RCC 7860 (cell line): Measurements from ENCODE around the gene WDR11.

ENCODE experiments used
- DNase-seq: peaks from one replicate; pipeline ENCODE4 v3.0.0-alpha.2; 2015; ENCODE audit warnings: low spot score
- FAIRE-seq: peaks from 2 replicates; lab custom pipeline; 2012; peaks lifted over from hg19 to GRCh38; lab: Jason Lieb, UNC

WDR11 gene, protein sequence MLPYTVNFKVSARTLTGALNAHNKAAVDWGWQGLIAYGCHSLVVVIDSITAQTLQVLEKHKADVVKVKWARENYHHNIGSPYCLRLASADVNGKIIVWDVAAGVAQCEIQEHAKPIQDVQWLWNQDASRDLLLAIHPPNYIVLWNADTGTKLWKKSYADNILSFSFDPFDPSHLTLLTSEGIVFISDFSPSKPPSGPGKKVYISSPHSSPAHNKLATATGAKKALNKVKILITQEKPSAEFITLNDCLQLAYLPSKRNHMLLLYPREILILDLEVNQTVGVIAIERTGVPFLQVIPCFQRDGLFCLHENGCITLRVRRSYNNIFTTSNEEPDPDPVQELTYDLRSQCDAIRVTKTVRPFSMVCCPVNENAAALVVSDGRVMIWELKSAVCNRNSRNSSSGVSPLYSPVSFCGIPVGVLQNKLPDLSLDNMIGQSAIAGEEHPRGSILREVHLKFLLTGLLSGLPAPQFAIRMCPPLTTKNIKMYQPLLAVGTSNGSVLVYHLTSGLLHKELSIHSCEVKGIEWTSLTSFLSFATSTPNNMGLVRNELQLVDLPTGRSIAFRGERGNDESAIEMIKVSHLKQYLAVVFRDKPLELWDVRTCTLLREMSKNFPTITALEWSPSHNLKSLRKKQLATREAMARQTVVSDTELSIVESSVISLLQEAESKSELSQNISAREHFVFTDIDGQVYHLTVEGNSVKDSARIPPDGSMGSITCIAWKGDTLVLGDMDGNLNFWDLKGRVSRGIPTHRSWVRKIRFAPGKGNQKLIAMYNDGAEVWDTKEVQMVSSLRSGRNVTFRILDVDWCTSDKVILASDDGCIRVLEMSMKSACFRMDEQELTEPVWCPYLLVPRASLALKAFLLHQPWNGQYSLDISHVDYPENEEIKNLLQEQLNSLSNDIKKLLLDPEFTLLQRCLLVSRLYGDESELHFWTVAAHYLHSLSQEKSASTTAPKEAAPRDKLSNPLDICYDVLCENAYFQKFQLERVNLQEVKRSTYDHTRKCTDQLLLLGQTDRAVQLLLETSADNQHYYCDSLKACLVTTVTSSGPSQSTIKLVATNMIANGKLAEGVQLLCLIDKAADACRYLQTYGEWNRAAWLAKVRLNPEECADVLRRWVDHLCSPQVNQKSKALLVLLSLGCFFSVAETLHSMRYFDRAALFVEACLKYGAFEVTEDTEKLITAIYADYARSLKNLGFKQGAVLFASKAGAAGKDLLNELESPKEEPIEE

GRCh38 chr10:120850911-120851865 is at the start of gene WDR11:
Gene WDR11 (plus strand): TSS chr10:120851362. CDS start chr10:120851421, 59 bp downstream.
- FAIRE-seq, result peak; percentile 16
- DNase-seq, result peak; percentile 82

GRCh38 chr10:120802935-120803334 is 48.2 kb upstream of the WDR11 start:
- no peak for DNase-seq
- FAIRE-seq, result no peak

GRCh38 chr10:120803972-120804371 is 47.2 kb upstream of the WDR11 start:
- DNase-seq, result no peak
- FAIRE-seq, result no peak

GRCh38 chr10:120805014-120805812 is 45.9 kb upstream of the WDR11 start:
- DNase-seq (no peak), FAIRE-seq (no peak)

DNA sequence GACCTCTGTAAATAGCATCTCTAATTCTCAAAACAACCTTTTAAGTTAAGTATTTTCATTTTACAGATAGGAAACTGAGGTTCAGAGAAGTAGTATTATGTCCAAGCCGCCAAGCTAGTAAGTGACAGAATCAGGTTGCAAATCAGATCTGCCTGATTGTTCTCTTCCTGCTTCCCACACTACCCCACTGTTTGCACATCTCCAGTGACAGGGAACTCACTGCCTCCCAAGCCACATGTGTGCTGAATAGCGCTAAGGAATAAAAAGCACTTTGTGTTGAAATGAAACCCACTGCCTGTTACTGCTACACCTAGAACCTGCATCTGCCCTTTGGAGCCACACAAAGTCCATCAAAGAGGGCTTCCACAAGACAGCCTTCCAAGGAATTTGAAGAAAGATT is 45.1 kb upstream of the WDR11 start:
- DNase-seq (no peak), FAIRE-seq (no peak)

DNA sequence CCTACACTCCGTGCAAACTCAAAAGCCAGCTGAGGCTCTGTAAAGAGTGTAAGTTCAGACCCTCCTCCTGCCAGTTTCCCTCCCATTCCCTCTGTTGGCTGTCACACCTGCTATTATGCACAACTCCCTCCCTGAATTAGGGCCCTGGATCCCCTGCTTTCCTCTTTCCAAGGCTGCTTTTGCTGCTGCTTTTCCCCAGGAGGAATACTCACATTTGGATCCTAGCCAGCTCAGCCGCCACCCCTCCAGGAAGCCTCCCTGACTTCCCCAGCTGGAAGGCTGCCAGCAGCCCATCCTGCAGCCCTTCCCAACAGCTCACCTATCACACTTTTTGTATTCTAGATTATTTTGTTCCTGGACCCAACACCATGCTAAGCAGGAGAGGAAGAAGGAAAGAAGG is 40.9 kb upstream of the WDR11 start:
- no peak for DNase-seq
- FAIRE-seq, result no peak

DNA sequence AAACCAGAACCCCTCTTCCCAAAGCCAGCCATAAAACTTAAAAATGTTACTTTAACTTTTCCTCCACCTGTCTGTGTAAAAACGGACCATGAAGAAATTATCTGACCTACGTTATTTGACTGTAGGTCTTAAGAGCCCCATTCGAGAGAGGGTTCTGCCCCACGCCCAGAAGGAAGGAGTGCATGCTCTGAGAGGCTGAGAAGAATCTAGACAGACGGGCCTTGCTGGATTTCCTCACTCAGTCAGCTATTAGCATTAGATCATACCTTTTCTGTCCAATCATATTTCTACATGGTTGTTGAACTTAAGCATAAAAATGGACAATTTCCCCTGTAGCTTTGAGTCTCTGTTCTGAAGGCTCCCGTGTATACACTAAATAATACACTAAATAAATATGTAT is 38.1 kb upstream of the WDR11 start:
- no peak for FAIRE-seq
- no peak for DNase-seq

- DNase-seq (no peak), FAIRE-seq (no peak)
These were observed 32.9 kb upstream of the WDR11 start for GRCh38 chr10:120818301-120818700.

DNA sequence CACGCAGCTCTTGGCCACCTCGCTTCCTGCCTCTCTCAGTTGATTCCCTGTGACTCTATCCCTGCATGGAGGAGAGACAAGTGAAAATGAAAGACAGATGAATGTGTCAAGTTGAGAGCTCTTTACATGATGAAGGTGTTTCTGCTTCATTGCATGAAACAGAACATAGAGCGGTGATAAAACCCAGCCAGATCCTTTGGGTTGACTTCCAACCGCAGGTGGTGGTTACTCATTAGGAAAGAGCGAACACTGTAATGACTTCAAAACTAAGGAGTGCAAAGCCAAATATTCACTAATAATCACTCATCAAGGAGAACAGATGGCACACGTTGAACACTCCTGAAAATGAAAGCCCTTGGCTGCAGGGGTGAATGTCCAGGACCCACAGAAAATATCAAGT is 31.8 kb upstream of the WDR11 start:
- no peak for DNase-seq
- no peak for FAIRE-seq

DNA sequence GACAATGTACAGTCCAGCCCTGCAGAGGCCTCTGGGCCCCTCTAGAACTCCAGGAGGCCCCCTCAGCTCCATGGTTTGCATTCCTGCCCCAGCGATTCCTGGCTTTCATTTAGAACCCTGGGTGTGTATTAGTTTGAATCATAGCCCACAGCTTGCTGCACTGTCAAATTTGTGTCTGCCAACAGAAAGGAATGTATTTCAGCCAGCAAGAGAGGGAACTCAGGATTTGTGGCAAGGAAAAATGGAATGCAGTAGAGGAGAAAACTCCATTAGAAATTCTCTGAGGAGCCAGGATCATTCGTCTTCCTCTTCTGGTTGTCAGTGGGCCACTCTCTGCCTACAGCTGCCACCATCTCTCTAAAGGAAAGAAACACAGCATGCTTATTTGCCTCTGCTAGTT is 27.9 kb upstream of the WDR11 start:
- FAIRE-seq (no peak), DNase-seq (no peak)

DNA sequence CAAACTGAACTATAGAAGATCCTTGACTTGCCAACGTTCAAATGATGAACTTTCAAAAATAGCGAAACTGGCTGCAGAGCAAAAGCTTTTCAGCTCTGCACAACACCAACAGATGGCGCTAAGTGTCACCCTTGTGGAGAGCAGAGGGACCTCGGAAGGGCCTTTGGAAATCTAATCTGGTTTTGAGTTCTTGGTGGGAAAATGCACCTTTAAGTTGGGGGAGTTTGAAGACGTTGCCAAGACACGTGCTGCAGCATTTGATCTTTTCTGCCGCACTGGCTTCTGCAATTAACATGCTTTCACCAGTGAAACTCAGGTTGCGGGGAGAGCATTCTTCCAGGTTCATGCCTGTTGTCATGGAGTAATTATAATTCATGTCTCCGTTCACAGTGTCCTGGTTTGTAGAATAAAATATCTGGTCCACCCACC is 26.3 kb upstream of the WDR11 start:
- FAIRE-seq, result no peak

DNA sequence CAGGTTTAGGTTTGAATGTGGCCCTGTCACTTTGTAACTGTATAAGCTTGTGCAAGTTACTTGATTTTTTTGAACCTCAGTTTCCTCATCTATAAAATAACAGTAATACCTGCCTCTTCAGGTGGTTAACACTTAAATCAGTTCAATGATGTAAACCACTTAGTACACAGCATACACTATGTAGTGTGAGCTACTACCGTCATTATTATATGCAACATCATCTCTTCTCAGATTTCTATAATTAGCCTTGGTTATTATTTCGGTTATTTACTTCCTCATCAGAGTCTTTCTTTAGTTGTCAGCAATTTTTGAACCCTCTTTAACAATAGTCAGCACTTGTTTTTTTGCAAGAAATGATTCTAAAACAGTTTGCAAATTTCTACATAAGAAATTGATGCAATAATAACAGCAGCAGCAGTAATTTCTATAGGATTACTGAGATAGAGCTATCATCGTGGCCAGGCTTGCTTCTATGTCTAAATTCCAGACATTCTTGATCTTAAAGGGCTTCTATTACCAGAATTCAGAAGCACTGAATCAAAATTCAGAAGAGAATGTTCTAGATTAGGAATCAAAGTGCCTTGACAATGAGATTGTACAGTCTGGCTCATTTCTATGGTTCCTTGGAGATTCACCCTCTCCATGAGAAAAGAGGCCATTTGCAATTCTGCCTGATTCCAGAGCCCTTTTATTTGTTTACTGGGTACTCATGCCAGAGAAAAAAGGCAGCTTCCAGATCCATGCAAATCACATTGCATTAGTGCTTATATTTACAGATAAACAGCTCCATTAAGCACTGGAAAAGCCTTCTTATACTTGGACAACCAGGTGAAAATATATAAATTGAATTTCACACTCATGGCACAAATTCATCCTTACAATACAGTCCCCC is 25.0 kb upstream of the WDR11 start:
- no peak for DNase-seq
- no peak for FAIRE-seq

More for the DNA sequence above, 26.3 kb upstream of the WDR11 start:
- DNase-seq, result no peak

DNA sequence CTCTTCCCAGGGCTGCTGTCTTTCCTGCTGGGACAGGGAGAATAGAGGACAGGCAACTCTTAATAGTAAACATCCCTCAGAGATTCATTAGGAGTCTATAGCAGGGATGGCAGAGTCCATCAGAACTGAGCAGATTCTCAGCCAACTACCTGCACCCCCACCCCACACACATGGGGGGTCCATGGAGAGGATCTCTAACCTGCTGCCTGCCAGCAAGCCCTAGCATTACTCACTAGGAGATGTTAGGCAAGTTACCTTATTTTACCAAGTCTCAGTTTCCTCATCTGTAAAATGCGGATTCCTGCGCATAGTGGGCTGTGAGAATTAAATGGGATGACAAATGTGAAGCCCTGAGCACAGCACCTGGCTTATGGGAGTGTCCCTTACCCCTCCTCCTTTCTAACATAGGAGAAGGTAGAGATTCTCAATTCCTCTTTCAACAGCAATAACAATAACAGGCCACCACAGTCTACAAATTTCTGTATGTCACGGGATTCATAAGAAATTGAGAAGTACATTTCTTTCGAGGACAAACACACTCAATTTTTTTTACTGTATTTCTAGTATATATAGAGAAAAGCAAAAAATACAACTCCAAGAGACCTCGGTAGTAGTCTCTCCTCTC is 23.8 kb upstream of the WDR11 start:
- FAIRE-seq, result no peak
- DNase-seq, result no peak

GRCh38 chr10:120828763-120829319 is 22.3 kb upstream of the WDR11 start:
- no peak for FAIRE-seq
- no peak for DNase-seq

- FAIRE-seq (no peak), DNase-seq (no peak)
These were observed 19.1 kb upstream of the WDR11 start for GRCh38 chr10:120832106-120832505.

GRCh38 chr10:120833222-120833928 is 17.8 kb upstream of the WDR11 start:
- no peak for DNase-seq
- no peak for FAIRE-seq

DNA sequence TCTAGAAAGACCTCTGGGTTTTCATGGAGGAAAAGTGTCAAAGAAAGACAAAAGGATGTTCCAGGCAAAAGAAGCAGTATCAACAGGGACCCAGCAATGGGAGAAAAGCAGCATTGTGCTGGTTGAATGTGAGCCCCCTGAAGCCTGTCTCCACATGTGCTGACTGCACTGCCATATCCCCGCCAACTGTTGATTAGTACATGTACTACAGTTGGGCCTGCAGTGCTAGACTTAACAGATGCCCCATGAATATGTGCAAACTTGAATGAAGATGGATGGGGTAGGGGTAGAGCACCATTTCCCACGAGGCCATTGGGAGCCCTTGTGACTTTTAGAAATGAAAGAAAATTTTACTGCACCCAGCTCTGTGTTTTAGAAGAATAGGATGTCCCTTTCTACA is 15.6 kb upstream of the WDR11 start:
- no peak for DNase-seq
- FAIRE-seq, result no peak
